Subcutaneous adipose tissue (tissue), 4 donors: ENCODE measurements around the gene GMCL2. TPM values are rescaled to one million over a fixed set of nuclear protein-coding genes. Genes with fewer than 3 reads are reported as not detected.

ENCODE experiments used
- CTCF ChIP-seq: fragments of 450-650 bp; IDR thresholded peaks from one replicate; pipeline ENCODE4 v1.5.1; 2016; ENCODE audit warnings: low read depth, mild to moderate bottlenecking, control low read depth, antibody characterized with exemption, moderate library complexity
- total RNA-seq, 4 donors: library from RNA; depleted of rRNA; stranded (reverse); fragments of >200 nt; gene quantifications; one replicate each; pipeline ENCODE4 v1.1.0, GENCODE V29; 2016

GMCL2 gene
- total RNA-seq, 4 donors from 2014 or later = not detected

GRCh38 chr5:178208540-178209227 is 21.5 kb upstream of the GMCL2 start:
- no peak for TF ChIP-seq CTCF

- no peak for TF ChIP-seq CTCF
These were observed 20.7 kb upstream of the GMCL2 start for GRCh38 chr5:178207917-178208280.

- no peak for TF ChIP-seq CTCF
These were observed 20.2 kb upstream of the GMCL2 start for GRCh38 chr5:178207183-178207916.

- no peak for TF ChIP-seq CTCF
These were observed 19.3 kb upstream of the GMCL2 start for GRCh38 chr5:178206166-178207101.

- TF ChIP-seq CTCF = no peak
These were observed 18.5 kb upstream of the GMCL2 start for GRCh38 chr5:178205749-178206047.

DNA sequence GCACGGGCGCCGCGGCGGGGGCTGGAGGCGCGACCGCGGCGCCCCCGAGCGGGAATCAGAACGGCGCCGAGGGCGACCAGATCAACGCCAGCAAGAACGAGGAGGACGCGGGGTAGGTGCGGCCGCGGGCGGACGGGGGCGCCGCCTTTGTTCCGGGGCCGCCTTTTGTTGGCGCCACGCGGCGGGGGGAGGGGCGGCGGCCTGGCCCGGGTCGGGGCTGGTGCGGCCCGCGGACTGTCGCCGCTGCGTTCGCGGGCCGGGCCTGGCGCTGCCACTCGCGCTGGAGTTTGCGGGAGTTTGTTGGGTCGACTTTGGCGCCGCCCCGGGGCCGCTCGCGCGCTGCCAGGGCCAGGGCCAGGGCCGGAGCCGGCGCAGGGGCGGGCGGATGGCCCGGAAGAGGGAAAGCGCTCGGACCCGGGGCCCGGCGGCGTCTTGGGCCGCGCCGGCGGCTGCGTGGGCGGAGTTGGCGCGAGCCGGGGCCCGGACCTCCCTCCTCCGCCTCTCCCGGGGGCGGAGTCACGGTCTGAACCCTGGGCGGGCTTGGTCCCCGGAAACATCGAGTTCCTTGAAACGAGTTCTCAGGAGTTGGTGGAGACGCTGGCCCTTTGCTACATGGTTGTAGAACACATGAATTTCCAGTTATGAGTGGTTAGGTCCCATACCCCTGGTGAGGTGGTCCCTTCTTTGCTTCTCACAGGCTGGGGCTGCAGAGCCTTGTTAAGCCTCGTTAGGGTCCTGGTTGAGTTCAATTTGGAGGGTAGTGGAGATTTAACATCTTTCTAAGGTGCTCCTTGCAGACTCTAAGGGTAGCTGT is 18.0 kb upstream of the GMCL2 start:
- TF ChIP-seq CTCF = no peak
